Chondrocyte (in vitro differentiated cells): Measurements from ENCODE around the gene FJX1. TPM values are rescaled to one million over a fixed set of nuclear protein-coding genes. Genes with fewer than 3 reads are reported as not detected.

Experiments
- DNase-seq: peaks from one replicate; pipeline ENCODE4 v3.0.0; 2021; ENCODE audit warnings: mixed read lengths, low spot score
- H3K27ac Mint-ChIP-seq: one replicate; pipeline ENCODE4 v1.8.0; 2021; ENCODE audit warnings: mild to moderate bottlenecking, moderate library complexity, mixed read lengths; ENCODE audit not compliant: unreplicated experiment
- H3K27me3 Mint-ChIP-seq: 2 replicates; pipeline ENCODE4 v1.8.0; 2021; ENCODE audit warnings: low read depth, mixed read lengths
- H3K36me3 Mint-ChIP-seq: 2 replicates; pipeline ENCODE4 v1.8.0; 2021; ENCODE audit warnings: low read depth, mixed read lengths
- H3K4me1 Mint-ChIP-seq: 2 replicates; pipeline ENCODE4 v1.8.0; 2021; ENCODE audit warnings: low read depth, mild to moderate bottlenecking, mixed read lengths
- H3K4me3 Mint-ChIP-seq: one replicate; pipeline ENCODE4 v1.8.0; 2021; ENCODE audit warnings: mild to moderate bottlenecking, moderate library complexity, mixed read lengths; ENCODE audit not compliant: unreplicated experiment
- H3K9me3 Mint-ChIP-seq: 2 replicates; pipeline ENCODE4 v1.8.0; 2021; ENCODE audit warnings: low read depth, mixed read lengths
- CTCF ChIP-seq: fragments of 200-600 bp; sonication (generic); IDR thresholded peaks from 2 replicates; pipeline ENCODE4 v1.5.0; 2021; ENCODE audit warnings: antibody characterized with exemption, mild to moderate bottlenecking, moderate library complexity
- total RNA-seq: library from RNA; stranded (reverse); gene quantifications from 3 replicates; pipeline ENCODE4 v1.2.1, GENCODE V29; 2021

Gene FJX1
- total RNA-seq, 1 donor from 2014 or later = 15.9 TPM

GRCh38 chr11:35582033-35582432 lies 36.2 kb upstream of the FJX1 start:
- Mint-ChIP-seq H3K4me1 (peaks cover 43% of the 10 kb centered on the region), H3K4me3 (no peak overlapping the region), H3K27me3 (no peaks in the 10 kb centered on the region), H3K9me3 (no peaks in the 10 kb centered on the region), H3K27ac (peak overlapping the region; percentile 69), H3K36me3 (no peaks in the 10 kb centered on the region)
- no peak for TF ChIP-seq CTCF
- DNase-seq = no peak

GRCh38 chr11:35583126-35583525 lies 35.1 kb upstream of the FJX1 start:
- no peak for TF ChIP-seq CTCF
- Mint-ChIP-seq H3K4me3 (no peak overlapping the region), H3K9me3 (no peaks in the 10 kb centered on the region), H3K27me3 (no peaks in the 10 kb centered on the region), H3K27ac (peak overlapping the region; percentile 62), H3K4me1 (peaks cover 48% of the 10 kb centered on the region), H3K36me3 (no peaks in the 10 kb centered on the region)
- DNase-seq = no peak

GRCh38 chr11:35583843-35584242 lies 34.4 kb upstream of the FJX1 start:
- H3K27ac Mint-ChIP-seq = peak overlapping the region; percentile 10
- TF ChIP-seq CTCF = no peak
- no peaks in the 10 kb centered on the region for H3K36me3 Mint-ChIP-seq
- H3K4me1 Mint-ChIP-seq = peaks cover 55% of the 10 kb centered on the region
- H3K9me3 Mint-ChIP-seq = no peaks in the 10 kb centered on the region
- H3K4me3 Mint-ChIP-seq = no peak overlapping the region
- no peak for DNase-seq
- H3K27me3 Mint-ChIP-seq = no peaks in the 10 kb centered on the region

- H3K4me1 Mint-ChIP-seq = peaks cover 60% of the 10 kb centered on the region
- no peak for TF ChIP-seq CTCF
Observed at GRCh38 chr11:35584321-35584720, 33.9 kb upstream of the FJX1 start.

GRCh38 chr11:35585416-35585815 lies 32.8 kb upstream of the FJX1 start:
- Mint-ChIP-seq H3K9me3 (no peaks in the 10 kb centered on the region), H3K4me3 (no peak overlapping the region), H3K4me1 (peaks cover 52% of the 10 kb centered on the region), H3K36me3 (no peaks in the 10 kb centered on the region), H3K27ac (no peak overlapping the region), H3K27me3 (no peaks in the 10 kb centered on the region)
- no peak for DNase-seq
- no peak for TF ChIP-seq CTCF

More at GRCh38 chr11:35584321-35584720, 33.9 kb upstream of the FJX1 start:
- DNase-seq = no peak
- Mint-ChIP-seq H3K9me3 (no peaks in the 10 kb centered on the region), H3K27ac (no peak overlapping the region), H3K27me3 (no peaks in the 10 kb centered on the region), H3K36me3 (no peaks in the 10 kb centered on the region), H3K4me3 (no peak overlapping the region)
